ENCODE data around the gene C3orf80.
"Not testable (repeated sequence)": the region's sequence is repeated elsewhere in the genome, so short reads cannot be mapped to it uniquely, and the experiment has no call there.

Gene C3orf80

DNA sequence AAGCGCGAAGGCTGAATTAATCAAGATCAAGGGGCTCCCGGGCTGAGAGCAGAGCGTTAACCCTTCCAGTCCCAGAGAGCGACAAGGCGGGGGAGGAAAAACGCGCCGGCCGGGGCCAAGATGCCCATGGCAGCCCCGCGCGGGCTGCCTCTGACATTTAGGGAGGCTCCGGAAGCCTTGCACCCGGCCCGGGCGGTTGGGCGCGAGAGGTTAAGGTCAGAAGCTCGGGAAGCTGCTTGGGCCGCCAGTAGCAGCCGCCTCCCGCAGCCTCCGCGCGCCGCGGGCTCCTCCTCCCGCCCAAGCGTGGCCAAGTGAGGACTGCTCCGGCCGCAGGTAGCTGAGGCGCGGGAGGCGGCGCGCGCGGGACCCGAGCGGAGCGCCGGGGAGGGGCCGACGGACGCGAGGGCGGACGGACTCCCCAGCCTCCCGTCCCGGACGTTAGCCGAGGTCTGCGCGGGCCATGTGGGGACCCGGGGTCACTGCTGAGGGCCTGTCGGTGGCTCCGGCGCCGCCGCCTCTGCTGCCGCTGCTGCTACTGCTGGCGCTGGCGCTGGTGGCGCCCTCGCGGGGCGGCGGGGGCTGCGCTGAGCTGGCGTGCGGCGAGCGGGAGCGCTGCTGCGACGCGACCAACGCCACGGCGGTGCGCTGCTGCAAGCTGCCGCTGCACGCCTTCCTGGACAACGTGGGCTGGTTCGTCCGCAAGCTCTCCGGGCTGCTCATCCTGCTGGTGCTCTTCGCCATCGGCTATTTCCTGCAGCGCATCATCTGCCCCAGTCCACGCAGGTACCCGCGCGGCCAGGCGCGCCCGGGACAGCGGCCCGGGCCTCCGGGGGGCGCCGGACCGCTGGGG, at the start of gene C3orf80:
Gene C3orf80, plus strand, starts transcription at position 247 of the 850 bp plus-strand sequence. Its CDS starts 214 bp downstream, at position 461.
- peak; percentile 47 for DNase-seq

DNA sequence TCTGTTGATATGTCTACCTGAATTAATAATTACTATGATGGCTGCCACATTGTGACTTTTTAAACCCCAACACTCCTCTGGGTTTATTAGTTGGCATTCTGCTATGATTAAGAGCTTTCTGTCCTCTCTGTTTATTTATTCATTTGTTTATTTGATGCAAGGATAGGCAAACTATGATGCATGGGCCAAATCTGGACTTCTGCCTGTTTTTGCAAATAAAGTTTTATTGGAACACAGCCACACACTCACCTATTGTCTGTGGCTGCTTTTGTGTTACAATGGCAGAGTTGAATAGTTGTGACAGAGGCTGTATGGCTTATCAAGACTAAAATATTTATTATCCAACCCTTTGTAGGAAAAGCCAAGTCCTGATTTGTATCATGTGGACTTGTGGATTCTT, 48.3 kb upstream of the C3orf80 start:
- DNase-seq, result no peak

DNA sequence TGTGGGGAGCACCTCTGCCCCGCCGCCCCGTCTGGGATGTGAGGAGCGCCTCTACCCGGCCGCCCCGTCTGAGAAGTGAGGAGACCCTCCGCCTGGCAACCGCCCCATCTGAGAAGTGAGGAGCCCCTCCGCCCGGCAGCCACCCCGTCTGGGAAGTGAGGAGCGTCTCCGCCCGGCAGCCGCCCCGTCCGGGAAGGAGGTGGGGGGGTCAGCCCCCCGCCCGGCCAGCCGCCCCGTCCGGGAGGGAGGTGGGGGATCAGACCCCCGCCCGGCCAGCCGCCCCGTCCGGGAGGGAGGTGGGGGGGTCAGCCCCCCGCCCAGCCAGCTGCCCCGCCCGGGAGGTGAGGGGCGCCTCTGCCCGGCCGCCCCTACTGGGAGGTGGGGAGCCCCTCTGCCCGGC, 46.6 kb upstream of the C3orf80 start:
- DNase-seq, result not testable (repeated sequence)

DNA sequence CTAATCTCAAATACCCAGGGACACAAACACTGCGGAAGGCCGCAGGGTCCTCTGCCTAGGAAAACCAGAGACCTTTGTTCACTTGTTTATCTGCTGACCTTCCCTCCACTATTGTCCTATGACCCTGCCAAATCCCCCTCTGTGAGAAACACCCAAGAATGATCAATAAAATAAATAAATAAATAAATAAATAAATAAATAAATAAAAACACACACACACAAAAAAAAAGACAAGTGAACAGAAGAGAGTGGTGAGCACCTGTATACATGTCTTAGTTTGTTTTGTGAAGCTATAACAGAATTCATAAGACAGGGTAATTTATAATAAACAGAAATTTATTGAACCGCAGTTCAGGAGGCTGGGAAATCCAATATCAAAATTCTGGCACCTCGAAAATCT, 45.8 kb upstream of the C3orf80 start:
- not testable (repeated sequence) for DNase-seq

DNA sequence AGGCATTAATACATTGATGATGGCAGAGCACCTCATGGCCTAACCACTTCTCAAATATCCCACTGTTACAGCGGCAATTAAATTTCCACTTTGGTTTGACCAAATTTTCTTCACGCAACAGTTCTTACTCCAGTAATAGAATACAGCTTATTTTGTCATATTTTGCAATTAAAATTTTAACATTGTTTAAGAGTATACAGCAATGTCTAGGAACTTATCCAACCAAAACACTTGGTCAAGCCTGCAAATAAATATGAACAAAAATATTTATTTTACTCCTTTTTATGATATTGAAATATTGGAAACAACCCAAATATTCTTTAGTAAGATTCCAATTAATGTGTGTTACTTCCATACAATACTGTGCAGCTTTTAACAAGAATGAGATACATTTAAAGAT, 45.3 kb upstream of the C3orf80 start:
- DNase-seq, result no peak

DNA sequence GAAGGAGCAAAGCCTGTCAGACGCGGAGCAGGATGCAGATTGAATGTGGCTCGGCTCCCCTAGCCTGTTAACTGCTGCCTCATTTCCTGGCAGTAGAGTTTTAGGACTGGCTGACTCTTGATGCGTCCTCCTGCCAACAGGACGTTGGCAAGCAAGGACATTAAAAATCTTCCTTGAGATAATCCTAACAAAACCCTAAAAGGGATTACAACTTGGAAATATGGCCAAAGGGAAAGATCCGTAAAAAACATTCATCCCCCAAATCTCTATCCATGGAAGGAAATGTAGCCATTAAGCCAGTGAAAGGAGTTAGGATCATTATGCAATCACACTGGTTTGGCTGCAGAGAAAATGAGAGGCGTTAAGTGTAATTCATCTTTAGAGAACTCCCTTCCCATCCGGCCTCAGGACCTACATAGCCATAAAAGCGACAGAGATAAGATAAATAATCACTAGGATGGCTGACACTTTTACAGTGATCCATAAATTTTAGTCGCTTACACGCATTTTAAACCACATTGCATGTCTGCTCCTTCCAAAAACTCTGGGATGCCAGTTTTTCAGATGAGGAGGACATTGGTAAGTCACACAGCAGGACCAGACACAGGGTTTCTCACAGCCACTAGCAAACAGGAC, 44.5 kb upstream of the C3orf80 start:
- no peak for DNase-seq

DNA sequence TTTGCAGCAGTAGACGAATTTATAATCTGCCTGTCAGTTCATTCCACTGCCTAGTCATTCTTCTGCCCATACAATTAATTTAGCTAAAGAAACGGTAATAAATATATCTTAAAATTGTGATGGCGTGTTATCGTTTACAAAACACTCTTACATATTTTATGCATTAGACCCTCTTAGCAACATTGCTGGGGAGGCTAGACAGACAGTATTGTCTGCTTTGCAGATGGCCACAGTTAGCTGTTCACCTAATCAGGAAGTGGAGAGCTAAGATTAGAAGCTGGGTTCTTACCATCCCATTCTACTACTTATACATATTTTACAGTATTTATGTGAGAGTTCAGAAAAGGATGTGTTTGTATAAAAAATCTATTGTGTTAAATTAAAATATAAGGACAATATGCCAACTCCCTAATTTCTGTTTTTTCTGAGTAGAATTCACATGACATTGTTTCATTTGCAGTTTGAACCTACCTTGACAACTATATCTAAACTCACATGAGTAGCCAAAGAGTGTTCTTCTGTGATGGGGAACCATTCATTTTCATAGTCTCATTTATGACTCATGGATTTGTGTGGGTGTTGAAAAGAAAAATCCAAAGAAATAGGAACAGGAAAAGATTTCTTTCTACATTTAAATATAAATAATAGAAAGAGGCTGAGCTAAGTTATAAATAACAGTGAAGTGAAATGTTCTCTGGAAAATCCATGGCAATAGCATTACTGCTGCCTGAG, 41.7 kb upstream of the C3orf80 start:
- no peak for DNase-seq

DNA sequence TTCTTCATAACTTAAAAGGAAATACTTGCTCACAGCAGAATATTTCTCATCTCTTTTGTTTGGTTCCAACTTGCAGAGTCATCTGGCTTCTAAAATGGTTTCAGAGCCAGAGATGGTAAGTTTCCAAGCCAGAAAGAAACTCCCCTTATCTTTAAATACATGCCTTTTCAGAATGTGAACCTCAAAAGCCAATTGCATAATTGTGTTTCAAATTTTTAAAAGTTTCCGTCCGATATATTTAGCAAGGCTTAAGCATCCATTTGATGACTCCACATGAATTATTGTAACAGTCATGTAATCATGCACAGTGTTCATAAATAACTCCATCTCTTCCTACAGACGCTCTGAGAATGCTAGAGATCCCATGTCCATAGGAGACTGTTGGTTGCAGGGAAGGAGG, 40.6 kb upstream of the C3orf80 start:
- no peak for DNase-seq

DNA sequence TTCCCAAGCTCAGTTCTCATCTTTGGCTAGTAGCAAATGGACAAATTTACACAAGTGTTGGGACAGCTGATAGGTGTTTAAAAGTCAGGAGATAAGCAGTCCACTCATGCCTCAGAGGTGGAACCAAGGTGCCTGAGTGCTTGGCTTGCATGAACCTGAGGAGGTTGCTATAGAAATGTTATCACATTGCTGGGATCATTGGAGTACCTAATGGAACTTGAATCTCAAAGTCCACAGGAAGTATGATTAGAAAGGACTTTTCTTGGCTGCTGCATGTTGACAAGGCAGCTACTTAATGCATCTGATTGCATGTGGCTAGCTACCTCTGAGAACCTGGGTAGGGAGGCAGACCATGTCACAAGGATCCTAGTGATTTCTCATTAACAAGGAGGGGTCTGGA, 39.5 kb upstream of the C3orf80 start:
- DNase-seq, result no peak

DNA sequence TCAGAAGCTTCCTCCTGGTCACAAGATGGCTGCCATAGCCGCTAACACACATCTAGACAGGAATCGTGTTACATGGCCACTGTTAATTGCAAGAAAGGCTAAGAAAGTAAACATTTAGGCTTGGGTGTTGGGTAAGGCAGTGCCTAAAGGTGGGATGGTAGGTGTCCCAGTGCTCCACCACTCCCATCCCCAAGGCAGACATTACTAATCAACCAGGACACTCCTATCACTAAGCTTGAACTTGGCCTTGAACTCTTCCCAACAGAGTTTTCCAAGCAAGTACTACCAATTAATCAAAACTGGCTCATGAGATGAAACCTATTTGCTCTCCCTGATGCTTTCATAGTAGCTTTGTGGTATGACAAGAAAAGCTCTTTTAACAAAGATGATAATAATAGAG, 37.9 kb upstream of the C3orf80 start:
- DNase-seq, result no peak

DNA sequence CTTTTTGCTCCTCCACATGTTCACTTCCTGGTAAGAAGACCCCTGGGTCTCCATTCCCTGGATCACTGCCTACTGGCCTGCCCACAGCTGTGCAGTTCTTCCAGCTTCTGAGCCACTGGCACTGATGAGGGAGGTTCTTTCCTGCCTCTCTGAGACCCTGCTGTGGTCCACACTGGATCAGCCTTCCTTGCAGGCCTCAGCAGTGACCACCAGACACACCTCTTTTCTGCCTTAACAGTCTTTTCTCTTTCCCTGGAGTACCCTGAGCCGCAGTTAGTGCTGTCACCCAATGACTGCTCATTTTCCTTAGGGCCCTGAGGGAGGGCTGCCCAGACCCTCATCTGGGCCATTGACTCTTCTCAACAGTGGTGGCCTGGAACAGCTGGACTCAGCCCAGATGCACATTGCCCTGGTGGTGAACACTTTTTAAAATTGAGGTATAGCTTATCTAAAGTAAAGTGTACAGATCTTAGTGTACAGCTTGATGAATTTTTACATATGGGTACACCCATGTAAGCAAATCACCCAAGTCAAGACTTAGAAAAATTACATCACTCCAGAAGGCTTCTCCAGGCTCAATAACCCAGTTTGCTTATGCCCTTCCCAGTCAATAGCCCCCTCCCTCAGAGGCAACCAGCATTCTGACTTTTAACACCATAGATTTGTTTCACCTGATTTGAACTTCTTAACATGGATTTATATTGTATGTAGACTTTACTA, 32.8 kb upstream of the C3orf80 start:
- no peak for DNase-seq

DNA sequence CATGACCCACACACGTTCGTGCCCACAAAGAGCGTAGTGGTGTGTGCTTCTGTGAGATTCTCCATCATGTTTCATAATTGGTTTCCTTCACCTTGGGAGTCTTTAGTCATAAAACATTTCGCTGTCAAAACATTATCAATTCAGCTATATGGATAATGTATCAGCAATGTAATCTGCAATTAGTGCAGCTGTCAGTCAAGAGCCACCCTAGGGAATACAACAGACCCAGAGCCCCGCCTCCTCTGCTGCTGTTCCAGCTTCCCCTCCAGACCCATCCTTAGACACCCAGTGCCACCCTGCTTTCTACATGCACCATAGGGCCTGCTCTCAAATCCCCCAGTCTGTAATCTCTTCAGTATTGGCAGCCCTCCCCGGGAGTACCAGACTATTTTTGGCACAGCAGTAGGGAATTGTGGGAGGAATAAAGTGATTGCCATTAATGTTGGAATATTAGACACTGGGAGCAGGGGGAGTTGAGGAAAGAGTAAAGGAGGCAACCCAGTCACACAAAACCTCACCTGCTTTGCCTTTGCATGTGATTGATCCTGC, 31.5 kb upstream of the C3orf80 start:
- DNase-seq, result no peak

DNA sequence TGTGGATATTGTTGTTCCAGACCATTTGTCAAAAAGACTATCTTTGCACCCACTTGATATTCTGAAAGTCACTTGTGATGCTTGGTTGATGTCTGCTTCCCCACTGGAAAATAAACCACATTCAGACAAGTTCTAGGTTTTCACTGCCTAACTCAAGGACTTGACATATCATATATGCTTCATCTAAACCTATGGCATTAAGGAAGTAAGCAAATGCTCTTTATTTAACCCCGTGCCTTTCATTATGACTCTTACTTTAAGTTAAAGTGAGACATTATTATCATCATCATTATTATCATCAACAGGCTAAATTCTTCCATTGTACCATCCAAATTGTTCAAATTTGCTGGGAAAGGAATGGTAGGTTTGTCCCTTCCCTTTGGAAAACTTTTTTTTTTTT, 30.8 kb upstream of the C3orf80 start:
- DNase-seq, result no peak

DNA sequence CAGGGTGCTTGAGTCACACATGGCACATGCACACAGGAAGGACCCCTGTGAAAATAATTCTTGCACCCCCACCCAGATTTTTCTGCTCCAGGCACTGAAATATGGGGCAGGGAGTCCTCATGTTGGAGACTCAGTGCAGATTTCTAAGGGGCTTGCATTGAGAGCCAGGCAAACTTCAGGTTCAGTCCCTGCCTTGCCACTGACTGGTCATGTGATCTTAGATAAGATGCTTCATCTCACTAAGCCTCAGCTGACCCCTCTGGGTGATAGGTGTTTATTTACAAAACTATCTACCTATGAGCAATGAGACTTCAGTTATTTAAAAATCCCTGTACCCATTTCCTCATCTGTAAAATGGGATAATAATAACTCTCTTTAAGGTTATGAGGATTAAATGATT, 30.1 kb upstream of the C3orf80 start:
- no peak for DNase-seq

DNA sequence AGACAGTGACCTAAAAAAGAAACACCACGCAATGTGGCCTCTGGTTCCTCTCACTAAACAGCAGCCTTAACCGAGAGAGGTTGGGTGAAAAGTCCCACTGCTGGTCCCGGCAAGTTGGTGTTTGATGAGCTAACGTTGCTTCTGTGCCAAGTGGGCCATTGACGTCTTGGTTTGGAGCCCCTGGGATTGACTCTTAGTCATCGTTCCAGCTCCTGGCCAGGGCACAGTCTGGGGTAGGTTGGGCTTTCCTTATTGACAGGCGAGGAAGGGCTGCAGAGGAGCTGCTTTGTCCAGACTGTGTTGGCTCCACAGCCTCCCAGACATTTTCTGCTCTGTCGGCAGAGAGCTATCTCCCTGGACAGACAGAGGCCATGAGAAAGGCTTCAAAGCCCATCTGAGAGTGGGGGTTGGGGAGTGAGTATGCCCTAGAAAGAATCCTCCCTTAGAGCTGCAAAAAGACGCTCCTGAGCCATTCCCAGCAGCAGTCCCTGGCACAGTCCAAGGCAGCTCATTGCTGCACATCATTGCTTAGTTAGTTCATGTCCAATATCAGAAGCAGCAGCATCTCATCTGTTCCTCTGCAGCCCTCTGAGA, 28.6 kb upstream of the C3orf80 start:
- no peak for DNase-seq

DNA sequence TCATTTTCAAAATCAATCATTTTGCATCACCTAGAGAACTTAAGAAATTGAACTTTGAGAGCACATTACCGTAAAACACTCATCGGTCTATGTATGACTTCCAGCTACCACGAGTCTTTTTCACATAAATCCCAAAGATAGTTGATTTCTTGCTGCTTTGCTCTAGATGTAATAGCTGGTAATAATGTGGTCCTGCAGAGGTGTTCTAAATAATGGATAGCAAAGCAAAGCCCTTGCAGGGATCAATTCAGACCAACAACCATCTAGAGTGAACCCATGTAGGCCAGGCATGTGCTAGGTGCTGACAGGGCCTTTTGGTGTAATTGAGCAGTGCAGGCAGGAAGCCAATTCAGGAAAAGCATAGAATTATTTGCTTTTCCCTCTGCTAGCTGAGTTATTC, 26.1 kb upstream of the C3orf80 start:
- DNase-seq, result no peak

DNA sequence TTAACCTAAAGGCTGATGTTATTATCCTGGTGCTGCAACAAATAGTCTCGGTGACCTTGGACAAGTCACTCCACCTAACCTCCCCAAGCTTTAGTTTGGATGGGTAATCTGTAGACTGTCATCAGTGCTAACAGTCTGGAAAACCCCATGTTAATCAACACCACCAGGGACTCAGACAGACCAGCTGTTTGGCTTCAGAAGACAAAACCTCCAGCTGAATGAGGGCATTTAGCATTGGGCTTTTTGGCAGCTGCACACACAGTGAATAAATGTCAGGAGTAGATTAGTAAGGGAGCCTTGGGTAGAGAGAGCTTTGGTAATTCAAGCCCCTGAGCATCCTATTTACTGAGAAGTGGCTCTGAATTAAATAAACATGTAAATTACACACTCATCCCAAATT, 24.9 kb upstream of the C3orf80 start:
- no peak for DNase-seq

DNA sequence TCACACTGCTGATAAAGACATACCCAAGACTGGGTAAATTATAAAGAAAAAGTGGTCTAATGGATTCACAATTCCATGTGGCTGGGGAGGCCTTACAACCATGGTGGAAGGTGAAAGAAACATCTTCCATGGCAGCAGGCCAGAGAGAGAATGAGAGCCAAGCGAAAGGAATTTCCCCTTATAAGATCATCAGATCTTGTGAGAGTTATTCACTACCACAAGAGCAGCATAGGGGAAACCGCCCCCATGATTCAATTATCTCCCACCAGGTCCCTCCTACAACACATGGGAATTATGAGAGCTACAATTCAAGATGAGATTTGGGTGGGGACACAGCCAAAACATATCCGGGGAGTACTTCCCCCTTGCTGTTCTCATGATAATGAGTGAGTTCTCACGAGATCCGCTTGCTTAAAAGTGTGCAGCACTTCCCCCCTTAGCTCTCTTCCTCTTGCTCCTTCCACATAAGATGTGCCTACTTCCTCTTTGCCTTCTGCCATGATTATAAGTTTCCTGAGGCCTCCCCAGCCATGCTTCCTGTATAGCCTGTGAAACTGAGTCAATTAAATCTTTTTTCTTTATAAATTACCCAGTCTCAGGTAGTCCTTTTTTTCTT, 20.7 kb upstream of the C3orf80 start:
- DNase-seq, result not testable (repeated sequence)

DNA sequence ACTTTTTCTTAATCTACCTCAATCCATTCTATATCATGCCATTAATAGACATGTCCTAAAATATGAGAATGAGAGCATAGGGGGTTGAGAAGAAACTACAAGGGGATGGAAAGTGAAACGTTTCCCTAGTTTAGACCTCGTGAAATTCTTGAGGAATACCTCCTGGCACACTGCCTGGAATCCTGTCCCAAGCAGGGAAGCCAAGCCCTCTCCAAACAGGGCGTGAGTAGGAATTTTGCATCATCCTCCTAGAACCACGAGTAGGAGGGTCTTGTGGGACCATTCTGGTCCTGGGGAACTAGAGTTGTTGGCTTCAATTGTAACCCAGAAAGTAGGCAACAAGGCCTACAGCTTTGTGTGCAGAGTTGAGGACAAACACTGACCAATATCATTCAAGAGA, 19.6 kb upstream of the C3orf80 start:
- DNase-seq, result no peak

DNA sequence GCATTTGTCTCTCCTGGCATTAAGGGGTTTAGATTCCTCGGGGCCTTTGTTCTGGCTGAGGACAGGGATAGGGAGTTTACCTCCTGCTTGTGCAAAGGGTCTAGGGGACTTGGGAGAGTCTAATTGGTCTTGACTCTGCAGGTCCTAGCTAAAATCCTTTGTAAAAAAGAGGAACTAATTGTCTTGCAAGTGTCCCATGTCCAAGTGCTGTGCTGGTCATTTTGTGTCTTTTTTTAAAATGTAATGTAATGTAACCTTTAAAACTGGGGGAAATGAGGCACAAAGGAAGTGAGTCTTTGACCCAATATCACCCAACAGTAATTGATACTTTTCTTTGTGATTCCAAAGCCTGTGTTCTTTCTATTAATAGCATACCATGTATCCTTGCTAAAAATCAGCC, 14.9 kb upstream of the C3orf80 start:
- no peak for DNase-seq

DNA sequence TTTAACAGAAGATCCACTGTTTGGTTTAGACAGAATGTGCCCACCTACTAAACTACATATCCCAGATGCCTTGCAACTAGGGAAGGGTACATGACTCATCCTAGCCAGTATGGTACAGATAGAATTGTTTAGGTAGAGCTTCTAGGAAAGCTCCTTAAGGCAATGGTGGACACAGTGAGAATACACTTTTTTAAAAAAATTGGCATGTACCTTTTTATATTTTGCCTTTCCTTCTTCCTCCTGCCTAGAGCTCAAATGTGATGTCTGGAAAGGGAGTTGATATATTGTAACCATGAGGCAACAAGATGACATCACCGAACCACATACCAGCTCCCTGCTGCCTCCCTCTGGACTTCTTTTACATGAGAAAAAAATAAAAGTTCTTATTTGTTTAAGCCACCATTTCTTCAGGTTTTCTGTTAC, 14.4 kb upstream of the C3orf80 start:
- DNase-seq, result no peak

DNA sequence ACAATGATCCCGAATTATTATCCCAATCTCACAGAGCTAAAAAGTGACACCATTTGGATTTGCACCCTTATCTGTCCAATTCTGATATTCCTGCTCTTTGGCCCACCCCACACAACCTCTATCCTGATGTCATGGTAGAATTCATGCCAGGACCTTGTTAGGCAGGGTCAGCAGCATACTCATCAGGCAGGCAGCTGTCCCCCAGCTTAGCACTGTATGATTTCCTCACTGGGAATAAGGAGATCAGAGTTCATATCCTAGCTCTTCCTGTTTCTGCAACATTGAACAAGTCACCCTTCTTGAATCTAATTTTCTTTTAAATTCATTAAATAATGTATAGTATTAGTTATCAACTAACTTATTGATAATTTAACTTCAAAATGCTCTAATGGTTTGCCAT, 12.0 kb upstream of the C3orf80 start:
- DNase-seq, result no peak
